IPS-NIHi7 (cell line): ENCODE data around the gene PTGFRN.
"Not testable (repeated sequence)": the region's sequence is repeated elsewhere in the genome, so short reads cannot be mapped to it uniquely, and the experiment has no call there.

ENCODE experiments used
- DNase-seq: peaks from one replicate; pipeline ENCODE4 v3.0.0; 2012; ENCODE audit warnings: mixed read lengths; ENCODE audit errors: extremely low spot score

Gene PTGFRN

DNA sequence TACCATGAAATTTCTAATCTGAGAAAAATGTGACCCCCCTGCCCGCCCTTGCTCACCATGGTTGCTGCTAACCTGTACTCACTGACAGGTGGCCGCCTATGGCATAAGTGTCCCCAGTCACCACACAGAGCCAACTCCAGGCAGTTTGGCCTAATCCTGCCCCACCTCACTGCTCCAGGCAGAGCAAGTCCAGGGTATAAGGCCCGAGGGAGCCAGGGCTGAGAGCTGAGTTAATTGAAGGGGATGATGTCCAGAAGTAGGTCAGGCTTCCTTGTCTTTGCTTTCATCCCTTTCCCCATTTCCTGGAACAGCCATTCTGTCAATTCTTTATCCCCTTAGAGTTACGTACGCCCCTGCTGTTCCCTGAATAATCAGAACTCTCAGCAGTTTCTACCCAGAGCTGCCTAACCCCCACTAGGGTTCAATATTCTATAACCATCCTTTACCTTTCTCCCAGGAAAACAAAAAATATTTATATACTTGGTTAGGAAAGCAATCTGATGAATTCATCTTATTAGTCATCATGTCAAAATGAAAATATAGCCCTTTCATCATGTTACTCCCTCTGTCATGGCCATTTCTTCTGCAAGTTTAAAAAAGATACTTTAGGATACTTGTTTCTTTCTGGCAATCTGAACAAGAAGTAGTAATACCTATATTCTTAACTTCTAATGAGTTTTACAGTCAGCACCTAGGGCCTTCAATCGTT is 62.4 kb downstream of the PTGFRN start:
- no peak for DNase-seq

- no peak for DNase-seq
These were observed 62.9 kb downstream of the PTGFRN start for GRCh38 chr1:116972674-116973030.

DNA sequence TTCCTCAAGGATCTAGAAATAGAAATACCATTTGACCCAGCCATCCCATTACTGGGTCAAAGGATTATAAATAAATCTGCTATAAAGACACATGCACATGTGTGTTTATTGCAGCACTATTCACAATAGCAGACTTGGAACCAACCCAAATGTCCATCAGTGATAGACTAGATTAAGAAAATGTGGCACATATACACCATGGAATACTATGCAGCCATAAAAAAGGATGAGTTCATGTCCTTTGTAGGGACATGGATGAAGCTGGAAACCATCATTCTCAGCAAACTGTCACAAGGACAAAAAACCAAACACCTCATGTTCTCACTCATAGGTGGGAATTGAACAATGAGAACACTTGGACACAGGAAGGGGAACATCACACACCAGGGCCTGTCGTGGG is 70.6 kb downstream of the PTGFRN start:
- not testable (repeated sequence) for DNase-seq

- no peak for DNase-seq
These were observed 71.9 kb downstream of the PTGFRN start for GRCh38 chr1:116981521-116982037.

- no peak for DNase-seq
These were observed 72.7 kb downstream of the PTGFRN start for GRCh38 chr1:116982319-116983004.

- DNase-seq = no peak
These were observed 73.4 kb downstream of the PTGFRN start for GRCh38 chr1:116983112-116983511.

DNA sequence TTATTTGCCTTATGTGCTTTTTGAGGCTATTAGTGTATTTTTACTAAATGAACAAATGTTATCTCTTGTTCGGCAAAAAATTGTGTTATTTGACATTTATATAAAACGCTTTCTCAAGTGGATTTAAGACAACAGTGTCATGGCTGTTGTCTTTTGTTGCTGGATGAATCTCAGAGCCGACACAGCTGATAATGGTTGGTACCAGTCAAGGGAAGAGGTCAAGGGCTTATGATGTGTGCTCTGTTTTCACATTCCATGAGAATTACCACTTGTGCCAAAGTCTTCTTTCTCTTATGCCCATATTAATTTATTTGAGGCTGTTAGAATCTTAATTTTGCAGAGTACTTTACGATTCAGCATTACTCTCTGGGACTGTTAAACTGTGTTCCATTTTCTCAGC is 74.0 kb downstream of the PTGFRN start:
- no peak for DNase-seq

DNA sequence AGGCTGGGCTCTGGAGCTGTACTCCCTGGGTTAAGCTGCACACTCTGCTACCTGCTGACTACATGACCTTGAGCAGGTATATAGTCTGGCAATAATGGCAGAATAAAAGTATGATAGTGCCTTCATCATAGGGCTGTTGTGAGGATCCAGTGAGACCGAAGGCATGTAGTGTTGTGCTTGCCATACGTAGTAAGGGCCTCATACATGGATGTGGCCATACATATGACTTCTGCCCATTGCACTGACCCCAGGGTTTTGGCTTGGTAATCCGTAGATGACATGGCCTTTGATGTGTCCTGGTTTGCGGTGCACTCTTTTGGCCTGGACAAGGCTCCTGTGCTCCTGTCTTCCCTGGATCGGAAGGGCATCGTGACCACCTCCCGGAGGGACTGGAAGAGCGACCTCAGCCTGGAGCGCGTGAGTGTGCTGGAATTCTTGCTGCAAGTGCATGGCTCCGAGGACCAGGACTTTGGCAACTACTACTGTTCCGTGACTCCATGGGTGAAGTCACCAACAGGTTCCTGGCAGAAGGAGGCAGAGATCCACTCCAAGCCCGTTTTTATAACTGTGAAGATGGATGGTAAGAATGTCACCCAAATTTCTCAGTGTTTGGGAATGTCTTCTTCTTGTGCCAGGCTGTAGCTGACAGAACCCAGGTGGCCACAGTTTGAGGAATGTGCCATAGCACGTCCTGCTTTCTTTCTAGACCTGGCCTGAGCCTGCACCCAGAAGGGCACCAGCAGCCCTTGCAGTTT is 74.9 kb downstream of the PTGFRN start:
- DNase-seq = no peak

GRCh38 chr1:116986421-116987255 is 76.9 kb downstream of the PTGFRN start:
- no peak for DNase-seq

GRCh38 chr1:116987256-116987555 is 77.5 kb downstream of the PTGFRN start:
- DNase-seq = no peak

DNA sequence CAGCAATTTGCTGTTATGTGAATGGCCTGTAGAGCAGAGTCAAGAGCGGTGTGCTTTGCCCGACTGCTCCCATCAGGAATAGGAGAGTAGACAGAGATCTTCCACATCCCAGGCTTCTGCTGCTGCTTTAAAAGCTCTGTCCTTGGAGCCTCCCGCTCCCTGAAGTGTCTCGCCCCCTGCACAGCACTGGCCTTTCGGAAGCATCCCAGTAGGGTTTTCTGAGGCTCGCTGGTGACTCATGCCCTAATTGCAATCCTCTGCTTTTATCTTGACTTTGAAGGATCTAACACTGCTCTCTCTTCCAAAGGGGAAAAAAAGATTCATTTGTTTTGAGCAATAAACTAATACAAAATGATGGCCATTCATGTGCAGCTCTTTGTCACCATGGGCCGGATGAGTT is 78.5 kb downstream of the PTGFRN start:
- DNase-seq = no peak

DNA sequence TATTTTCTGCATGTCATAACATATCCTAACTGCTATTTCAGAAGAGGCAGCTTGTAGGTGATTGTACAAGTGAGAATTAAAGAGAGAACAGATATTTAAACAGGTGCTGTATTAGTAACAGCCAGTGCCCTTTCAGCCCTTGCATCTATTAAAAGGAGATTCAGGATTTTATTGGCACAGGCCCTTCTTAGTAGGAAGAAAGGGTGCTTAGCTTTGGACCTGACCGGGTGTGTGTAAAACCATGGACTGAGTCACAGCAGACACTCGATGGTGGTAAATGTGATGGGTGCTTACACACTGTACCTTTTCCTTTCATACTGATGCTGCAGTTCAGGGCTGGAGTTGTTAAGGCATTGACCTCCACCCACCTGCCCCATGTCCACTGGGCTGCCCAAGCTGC is 79.2 kb downstream of the PTGFRN start:
- DNase-seq = no peak

GRCh38 chr1:116989835-116990234 is 80.1 kb downstream of the PTGFRN start:
- no peak for DNase-seq

GRCh38 chr1:116990612-116991151 is 81.0 kb downstream of the PTGFRN start:
- DNase-seq = no peak

DNA sequence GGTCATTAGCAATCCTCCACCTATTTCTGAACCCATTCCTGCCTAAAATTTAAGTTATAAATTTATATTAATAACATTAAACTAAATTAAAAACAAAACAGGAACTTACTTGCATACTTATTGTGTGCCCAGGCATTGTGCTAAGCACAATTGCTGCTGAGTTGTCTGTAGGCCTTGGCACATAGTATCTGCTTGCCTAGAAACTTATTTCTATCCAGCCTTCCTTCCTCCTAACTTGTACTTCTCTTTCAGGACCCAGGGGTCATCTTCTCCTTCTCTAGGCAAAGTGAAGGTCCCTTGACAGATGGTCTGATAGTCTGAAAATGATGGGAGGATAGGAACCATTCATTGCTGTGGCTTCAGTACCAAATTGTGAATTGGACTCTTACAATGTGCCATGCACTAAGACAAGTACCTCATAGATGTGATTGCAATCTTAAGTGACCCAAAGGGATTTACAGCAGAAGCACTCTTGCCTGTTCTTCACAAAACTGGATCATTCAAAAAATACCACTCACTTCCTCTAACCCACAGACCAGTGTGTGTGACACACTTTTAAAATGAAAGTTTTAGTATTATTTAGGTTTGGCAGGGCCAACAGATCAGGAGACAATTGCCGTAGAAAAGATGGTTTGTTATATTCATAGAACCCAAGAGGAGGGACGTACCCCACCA is 81.6 kb downstream of the PTGFRN start:
- no peak for DNase-seq

- DNase-seq = no peak
These were observed 82.2 kb downstream of the PTGFRN start for GRCh38 chr1:116991918-116992317.

DNA sequence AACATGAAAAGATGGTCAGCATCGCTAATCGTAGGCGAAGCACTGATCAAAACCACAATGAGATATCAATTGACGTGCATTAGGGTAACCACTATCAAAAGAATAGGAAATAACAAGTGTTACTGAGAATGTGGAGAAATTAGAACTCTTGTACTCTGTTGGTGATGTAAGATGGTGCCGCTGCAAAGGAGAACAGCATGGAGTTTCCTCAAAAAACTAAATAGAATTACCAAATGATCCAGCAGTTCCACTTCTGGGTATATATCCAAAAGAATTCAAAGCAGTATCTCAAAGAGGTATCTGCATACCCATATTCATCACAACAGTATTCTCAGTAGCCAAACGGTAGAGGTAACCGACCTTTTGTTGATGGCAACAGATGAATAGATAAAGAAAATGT is 83.6 kb downstream of the PTGFRN start:
- no peak for DNase-seq

- no peak for DNase-seq
These were observed 84.7 kb downstream of the PTGFRN start for GRCh38 chr1:116994411-116994810.

DNA sequence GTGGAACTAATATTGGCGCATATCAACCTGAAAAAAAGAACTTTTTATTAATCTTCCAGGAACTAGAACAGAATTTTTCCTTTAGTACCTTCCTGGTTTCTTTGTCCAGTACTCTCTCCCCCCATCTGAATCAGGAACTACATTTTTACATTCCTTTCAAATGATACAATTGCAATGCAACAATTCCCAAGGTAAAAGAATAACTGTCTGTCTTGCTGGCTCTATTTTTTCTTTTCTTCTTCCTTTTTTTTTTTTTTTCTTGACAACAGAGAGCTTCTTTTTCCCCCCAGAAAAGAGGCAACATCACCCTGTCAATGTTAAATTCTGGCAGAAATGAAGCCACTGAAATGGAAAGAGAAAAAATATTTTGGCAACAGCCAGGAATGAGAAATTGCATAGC is 87.3 kb downstream of the PTGFRN start:
- DNase-seq = no peak

- no peak for DNase-seq
These were observed 87.9 kb downstream of the PTGFRN start for GRCh38 chr1:116997636-116998035.

GRCh38 chr1:116999596-116999995 is 89.9 kb downstream of the PTGFRN start:
- DNase-seq = no peak
